Body of pancreas (tissue), 4 donors: ENCODE measurements around the gene MC2R. TPM values are rescaled to one million over a fixed set of nuclear protein-coding genes. Genes with fewer than 3 reads are reported as not detected.

ENCODE experiments used
- ATAC-seq: fragments of 150-250 bp; one replicate; pipeline ENCODE4 v1.9.1; 2016
- DNase-seq, 4 donors: peaks; one replicate each; pipeline ENCODE4 v3.0.0-alpha.2; 2019
- H3K27ac ChIP-seq, 4 donors: fragments of 200-600 bp; sonication (generic); 1 replicate in 3 of 4; 2 replicates in 1 of 4; pipeline versions ENCODE4 v1.5.1 to v1.6.1; 2016 to 2019; ENCODE audit warnings: mild to moderate bottlenecking in 1 of 4, mixed read lengths in 1 of 4, moderate library complexity in 1 of 4
- H3K27me3 ChIP-seq, 2 donors: fragments of 200-600 bp; sonication (generic); one replicate each; pipeline ENCODE4 v1.6.0; 2016; ENCODE audit warnings: mild to moderate bottlenecking in 1 of 2
- H3K36me3 ChIP-seq, 2 donors: fragments of 200-600 bp; sonication (generic); replicated peaks in 1 of 2; 2 replicates each; pipeline ENCODE4 v1.5.1; 2016; ENCODE audit warnings: low read depth in 2 of 2; ENCODE audit not compliant: insufficient read depth in 1 of 2
- H3K4me1 ChIP-seq: fragments of 200-600 bp; sonication (generic); one replicate; pipeline ENCODE4 v1.6.0; 2016
- H3K4me3 ChIP-seq, 2 donors: fragments of 200-600 bp; sonication (generic); 1 replicate in 1 of 2; 2 replicates in 1 of 2; pipeline ENCODE4 v1.5.1; 2016 to 2019
- H3K9me3 ChIP-seq, 3 donors: fragments of 200-600 bp; sonication (generic); 1 replicate in 2 of 3; 2 replicates in 1 of 3; pipeline ENCODE4 v1.5.1; 2016
- CTCF ChIP-seq, 7 experiments: fragments of 450-650 bp in 4 of 7; fragments of 200-600 bp in 3 of 7; sonication (generic) in 3 of 7; IDR thresholded peaks; one replicate each; pipeline ENCODE4 v1.5.1; 2016 to 2019; ENCODE audit warnings: antibody characterized with exemption in 7 of 7
- POLR2A ChIP-seq, 3 donors: fragments of 450-650 bp; IDR thresholded peaks; one replicate each; pipeline ENCODE4 v1.6.1; 2016; ENCODE audit warnings: antibody characterized with exemption in 3 of 3, mild to moderate bottlenecking in 2 of 3
- WGBS, 2 donors: methylation state at CpG; one replicate each; pipeline ENCODE4 v1.1.5; 2017; 5-methylcytosine and 5-hydroxymethylcytosine counted together
- intact Hi-C: fragments of 100-400 bp; cut with DNase I; formaldehyde crosslinking; loops from one replicate; pipeline ENCODE4 v1.15.1; 2023
- total RNA-seq, 2 donors: library from RNA; depleted of rRNA; stranded (reverse); fragments of >200 nt; gene quantifications; one replicate each; pipeline ENCODE4 v1.1.0, GENCODE V29; 2016

MC2R gene
- total RNA-seq, result not detected

- no peaks in the 10 kb centered on the region for H3K9me3 ChIP-seq
- ATAC-seq, result no peak
- whole genome bisulfite sequencing, 2 donors, result 67 to 80% methylated on average over 4 of the region's 4 CpGs
- no peak within 1 kb of the TSS for H3K27ac ChIP-seq
- no peaks in the 10 kb centered on the region for H3K4me1 ChIP-seq
- no peaks in the 10 kb centered on the region for H3K36me3 ChIP-seq
- no peak within 1 kb of the TSS for H3K4me3 ChIP-seq
- no peaks in the 10 kb centered on the region for H3K27me3 ChIP-seq
- DNase-seq, result no peak
- intact Hi-C loops, result no loop called here
- TF ChIP-seq POLR2A (IDR thresholded peaks at IDR 0.05) (no peak), CTCF (IDR thresholded peaks at IDR 0.05) (no peak)
Observed at GRCh38 chr18:13915391-13915790, at the start of gene MC2R. Gene MC2R, minus strand, starts transcription at chr18:13915536. Its CDS starts 30,018 bp downstream, at chr18:13885518.

- no peak for ATAC-seq
- 70 to 76% methylated on average over 2 of the region's 2 CpGs for WGBS, 2 donors
- TF ChIP-seq CTCF (IDR thresholded peaks at IDR 0.05), result no peak
Observed at GRCh38 chr18:13945811-13946210, 30.5 kb upstream of the MC2R start.

GRCh38 chr18:13943338-13943737, 28.0 kb upstream of the MC2R start:
- Histone ChIP-seq H3K27ac (no peak overlapping the region), H3K4me1 (no peaks in the 10 kb centered on the region), H3K9me3 (no peaks in the 10 kb centered on the region), H3K27me3 (no peaks in the 10 kb centered on the region), H3K36me3 (no peaks in the 10 kb centered on the region), H3K4me3 (no peak overlapping the region)
- intact Hi-C loops, result no loop called here
- ATAC-seq (no peak), DNase-seq (no peak)
- WGBS, 2 donors, result 44 to 53% methylated on average over 2 of the region's 2 CpGs
- no peak for TF ChIP-seq CTCF (IDR thresholded peaks at IDR 0.05)
- TF ChIP-seq POLR2A (IDR thresholded peaks at IDR 0.05), result no peak

More at GRCh38 chr18:13945811-13946210, 30.5 kb upstream of the MC2R start:
- Histone ChIP-seq H3K9me3 (no peaks in the 10 kb centered on the region), H3K36me3 (no peaks in the 10 kb centered on the region), H3K27me3 (no peaks in the 10 kb centered on the region), H3K4me1 (no peaks in the 10 kb centered on the region), H3K27ac (no peak overlapping the region), H3K4me3 (no peak overlapping the region)
- no peak for DNase-seq
- intact Hi-C loops, result no loop called here

GRCh38 chr18:13940326-13940725, 25.0 kb upstream of the MC2R start:
- WGBS, 2 donors, result 79 to 83% methylated on average over 13 to 14 of the region's 14 CpGs
- Histone ChIP-seq H3K36me3 (no peaks in the 10 kb centered on the region), H3K4me3 (no peak overlapping the region), H3K9me3 (no peaks in the 10 kb centered on the region), H3K4me1 (no peaks in the 10 kb centered on the region), H3K27ac (no peak overlapping the region), H3K27me3 (no peaks in the 10 kb centered on the region)
- intact Hi-C loops, result no loop called here
- no peak for ATAC-seq
- TF ChIP-seq CTCF (IDR thresholded peaks at IDR 0.05), result no peak
- no peak for TF ChIP-seq POLR2A (IDR thresholded peaks at IDR 0.05)
- DNase-seq, result no peak

GRCh38 chr18:13934676-13935075, 19.3 kb upstream of the MC2R start:
- no peak for ATAC-seq
- no peak overlapping the region for H3K27ac ChIP-seq
- intact Hi-C loops, result no loop called here
- 71 to 81% methylated on average over 3 to 6 of the region's 6 CpGs for WGBS, 2 donors
- no peak overlapping the region for H3K4me3 ChIP-seq
- TF ChIP-seq POLR2A (IDR thresholded peaks at IDR 0.05) (no peak), CTCF (IDR thresholded peaks at IDR 0.05) (no peak)
- H3K9me3 ChIP-seq, result no peaks in the 10 kb centered on the region
- H3K36me3 ChIP-seq, result no peaks in the 10 kb centered on the region
- DNase-seq, result no peak
- H3K27me3 ChIP-seq, result no peaks in the 10 kb centered on the region
- H3K4me1 ChIP-seq, result no peaks in the 10 kb centered on the region
